GM19467 (cell line): Measurements from ENCODE around the gene BCKDHB.

Experiments used
- ATAC-seq: cut with Tn5 transposase; IDR thresholded peaks from one replicate; pipeline ENCODE4 v1.9.1; 2021; ENCODE audit warnings: mild to moderate bottlenecking, moderate library complexity; ENCODE audit not compliant: unreplicated experiment

Gene BCKDHB

DNA sequence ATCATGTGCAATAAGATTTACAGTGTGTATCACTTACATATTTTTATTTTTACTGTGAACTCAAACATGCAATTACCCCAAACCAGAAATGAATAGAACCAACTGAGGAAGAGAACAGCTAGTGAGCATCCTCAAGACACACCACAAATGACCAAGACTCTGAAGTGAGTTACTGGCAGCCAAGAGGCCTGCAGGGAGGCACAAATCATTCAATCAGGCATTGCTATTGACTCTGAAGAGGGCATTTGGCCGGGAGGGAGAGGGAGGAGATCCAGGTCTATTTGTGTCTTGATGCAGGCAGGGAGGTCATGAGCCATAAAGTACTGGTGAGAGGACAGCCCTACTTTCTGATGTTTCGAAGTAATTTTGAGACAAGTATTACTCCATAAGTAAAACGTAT, 257.7 kb downstream of the BCKDHB start:
- no peak for ATAC-seq

GRCh38 chr6:80366051-80366450, 259.6 kb downstream of the BCKDHB start:
- ATAC-seq, result no peak

DNA sequence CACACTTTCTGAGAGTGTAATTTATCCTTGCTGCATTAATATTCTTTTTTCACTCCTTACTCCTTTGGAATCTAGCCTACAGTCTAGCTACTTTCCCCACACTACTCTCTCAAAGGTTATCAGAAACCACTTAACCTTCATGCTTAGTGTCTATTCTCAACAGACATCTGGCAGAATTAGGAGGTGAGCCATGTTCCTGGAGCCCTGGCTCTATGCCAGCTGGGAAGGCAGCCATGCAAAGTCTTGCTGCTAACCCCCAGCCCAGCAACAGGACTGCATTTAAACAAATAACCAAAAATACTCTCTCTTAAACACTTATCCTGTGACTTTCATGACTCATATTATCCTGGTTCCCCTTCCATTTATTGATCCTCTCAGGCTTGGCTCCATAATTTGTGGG, 260.2 kb downstream of the BCKDHB start:
- ATAC-seq, result no peak

GRCh38 chr6:80376411-80376810, 269.9 kb downstream of the BCKDHB start:
- ATAC-seq, result no peak

DNA sequence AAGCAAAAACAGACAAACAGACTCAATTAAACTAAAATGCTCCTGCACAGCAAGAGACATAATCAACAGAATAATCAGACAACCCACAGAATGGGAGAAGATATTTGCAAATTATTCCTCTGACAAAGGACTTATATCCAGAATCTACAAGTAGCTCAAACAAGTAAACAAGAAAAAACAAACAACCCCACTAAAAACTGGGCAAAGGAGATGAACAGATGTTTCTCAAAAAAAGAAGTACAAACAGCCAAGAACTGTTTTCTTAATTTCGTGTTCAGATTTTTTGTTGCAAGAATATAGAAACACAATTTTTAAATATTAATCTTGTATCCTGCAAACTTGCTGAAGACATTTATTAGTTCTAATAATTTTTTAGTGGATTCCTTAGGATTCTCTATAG, 274.1 kb downstream of the BCKDHB start:
- no peak for ATAC-seq

GRCh38 chr6:80382811-80383210, 276.3 kb downstream of the BCKDHB start:
- ATAC-seq, result no peak

DNA sequence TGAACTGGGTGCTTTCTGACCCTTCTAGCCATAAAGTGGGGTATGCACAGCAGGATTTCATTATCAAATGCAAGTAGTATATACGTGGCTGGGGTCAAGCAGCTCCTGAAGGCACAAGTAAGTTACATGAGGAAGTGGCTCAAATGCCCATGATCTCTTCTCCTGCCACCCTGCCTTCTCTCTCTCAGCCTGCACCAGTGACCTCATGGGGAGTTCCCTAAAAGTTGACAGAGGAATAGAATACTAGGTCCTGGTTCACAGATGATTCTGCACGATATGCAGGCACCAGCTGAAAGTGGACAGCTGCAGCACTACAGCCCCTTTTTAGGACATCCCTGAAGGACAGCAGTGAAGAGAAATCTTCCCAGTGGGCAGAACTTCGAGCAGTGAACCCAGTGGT, 282.0 kb downstream of the BCKDHB start:
- ATAC-seq, result no peak
